ENCODE data around the gene SPESP1.
"Not testable (repeated sequence)": the region's sequence is repeated elsewhere in the genome, so short reads cannot be mapped to it uniquely, and the experiment has no call there.

SPESP1 gene

GRCh38 chr15:68966996-68967395, 36.7 kb downstream of the SPESP1 start:
- DNase-seq: no peak

- no peak for DNase-seq
Observed at GRCh38 chr15:68967948-68968347, 37.6 kb downstream of the SPESP1 start.

DNA sequence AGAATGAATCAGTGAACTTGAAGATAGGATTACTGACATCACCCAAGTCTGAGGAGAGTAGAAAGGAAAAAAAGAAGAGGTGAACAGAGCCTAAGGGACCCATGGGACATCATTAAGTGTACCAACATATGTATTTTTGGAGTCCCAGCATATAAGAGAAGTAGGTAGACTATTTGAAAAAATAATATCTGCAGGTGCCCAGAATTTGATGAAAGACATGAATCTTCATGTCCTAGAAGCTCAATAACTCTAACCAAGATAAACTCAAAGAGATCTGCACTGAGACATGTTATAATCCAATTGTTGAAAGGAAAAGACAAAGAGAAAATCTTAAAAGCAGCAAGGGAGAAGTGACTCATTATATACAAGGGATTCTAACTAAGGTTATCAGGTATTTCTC, 39.0 kb downstream of the SPESP1 start:
- no peak for DNase-seq

- DNase-seq: no peak
Observed at GRCh38 chr15:68972201-68973065, 42.1 kb downstream of the SPESP1 start.

- not testable (repeated sequence) for DNase-seq
Observed at GRCh38 chr15:68975651-68976160, 45.4 kb downstream of the SPESP1 start.

DNA sequence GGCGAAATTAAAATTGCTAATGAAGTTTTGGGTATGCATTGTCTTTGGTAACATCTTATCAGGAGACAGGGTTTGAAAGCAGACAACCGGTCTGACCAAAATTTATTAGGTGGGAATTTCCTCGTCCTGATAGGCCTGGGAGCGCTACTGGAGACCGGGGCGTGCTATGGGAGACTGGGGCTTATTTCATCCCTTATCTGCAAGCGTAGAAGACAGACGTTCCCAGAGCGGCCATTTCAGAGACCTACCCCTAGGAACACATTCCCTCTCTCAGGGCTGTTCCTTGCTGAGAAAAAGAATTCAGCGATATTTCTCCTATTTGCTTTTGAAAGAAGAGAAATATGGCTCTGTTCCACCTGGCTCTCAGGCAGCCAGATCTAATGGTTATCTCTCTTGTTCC, 47.1 kb downstream of the SPESP1 start:
- DNase-seq: not testable (repeated sequence)

GRCh38 chr15:68979006-68979405, 48.7 kb downstream of the SPESP1 start:
- DNase-seq: no peak

- DNase-seq: no peak
Observed at GRCh38 chr15:68979816-68980215, 49.5 kb downstream of the SPESP1 start.

DNA sequence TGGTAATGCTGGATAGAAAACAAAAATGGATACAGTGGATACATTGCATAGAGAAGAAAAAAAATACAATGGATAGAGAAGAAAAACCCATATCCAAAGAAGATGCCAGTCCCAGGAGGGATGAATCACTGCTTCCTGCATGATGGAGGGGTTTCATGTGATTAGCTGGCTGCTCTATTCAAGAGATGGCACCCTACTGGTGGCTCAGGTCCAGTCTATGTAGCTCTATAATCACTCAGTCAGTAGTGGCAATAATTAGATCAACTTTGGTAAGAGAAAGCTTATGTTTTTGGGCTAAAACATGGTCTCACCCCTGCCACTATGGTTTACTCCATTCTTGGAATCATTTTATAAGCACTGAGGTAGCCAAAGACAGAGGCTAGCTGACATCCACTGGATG, 50.5 kb downstream of the SPESP1 start:
- no peak for DNase-seq

- no peak for DNase-seq
Observed at GRCh38 chr15:68981941-68982340, 51.6 kb downstream of the SPESP1 start.

DNA sequence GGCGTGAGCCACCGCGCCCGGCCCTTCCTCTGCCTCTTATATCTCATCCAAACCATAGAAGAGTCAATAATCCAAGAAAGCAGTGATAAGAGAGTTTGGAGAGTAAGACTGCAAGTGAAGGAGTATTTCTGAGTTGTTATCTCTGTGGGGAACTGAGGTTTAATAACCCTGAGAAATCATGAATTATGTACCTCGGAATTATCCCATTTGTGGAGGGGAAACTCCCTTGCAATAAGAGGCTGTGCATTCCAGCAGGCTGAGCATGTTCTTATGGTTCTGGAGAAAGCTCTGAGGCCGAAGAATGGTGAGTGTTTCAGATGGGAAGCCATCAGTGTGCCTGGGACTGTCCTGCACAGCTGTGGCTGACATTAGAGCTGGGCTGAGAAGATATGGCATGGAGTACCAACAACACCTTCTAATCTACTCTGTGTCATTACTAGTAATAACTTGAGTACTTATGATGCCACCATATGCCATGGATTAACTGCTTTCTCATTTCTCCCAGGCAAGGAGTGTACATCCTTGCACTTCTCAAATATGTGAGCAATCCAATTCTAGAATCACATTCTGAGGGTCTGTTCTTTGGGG, 52.7 kb downstream of the SPESP1 start:
- DNase-seq: no peak

DNA sequence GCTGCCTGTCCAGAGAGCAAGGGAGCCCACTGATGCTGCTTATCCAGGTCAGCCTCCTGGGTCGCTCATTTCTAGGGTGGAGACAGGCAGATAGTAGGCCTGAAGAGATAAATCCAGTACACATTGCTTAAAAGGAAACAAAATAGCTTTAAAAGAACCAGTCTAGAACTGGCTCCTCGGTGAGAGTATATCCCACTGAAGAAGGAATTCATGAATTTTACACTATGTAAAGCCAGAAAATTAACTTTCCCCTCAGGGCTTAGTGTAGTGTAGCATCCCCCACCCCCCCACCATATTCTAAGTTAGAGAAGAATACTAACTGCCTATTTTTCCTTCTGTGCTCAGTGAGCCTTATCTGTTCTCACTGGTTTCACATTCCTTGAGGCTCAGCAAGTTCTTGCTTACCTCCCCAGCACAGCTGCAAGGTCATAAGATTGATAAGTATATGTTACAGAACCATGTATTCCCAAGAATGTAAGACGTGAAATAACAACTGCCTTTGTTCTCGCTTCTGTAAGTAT, 53.7 kb downstream of the SPESP1 start:
- no peak for DNase-seq

DNA sequence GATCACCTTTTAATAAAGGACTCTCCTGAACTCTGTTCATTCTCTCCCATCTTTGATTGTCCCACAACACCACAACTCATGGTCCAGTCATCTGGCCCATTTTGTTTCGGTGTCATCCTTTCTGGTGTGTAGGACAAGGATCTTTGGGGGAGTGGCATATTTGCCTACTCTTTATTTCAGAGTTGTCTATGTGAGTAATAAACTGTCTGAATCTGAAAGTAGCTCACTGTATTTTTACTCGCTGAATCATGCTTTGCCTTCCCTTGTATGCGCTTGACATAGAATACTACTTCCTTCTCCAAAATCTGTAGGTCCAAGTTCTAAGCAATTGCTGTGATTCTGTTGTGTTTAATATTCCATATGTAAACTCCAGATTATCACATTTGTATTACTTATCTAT, 54.3 kb downstream of the SPESP1 start:
- no peak for DNase-seq

- no peak for DNase-seq
Observed at GRCh38 chr15:68985361-68985891, 55.1 kb downstream of the SPESP1 start.

DNA sequence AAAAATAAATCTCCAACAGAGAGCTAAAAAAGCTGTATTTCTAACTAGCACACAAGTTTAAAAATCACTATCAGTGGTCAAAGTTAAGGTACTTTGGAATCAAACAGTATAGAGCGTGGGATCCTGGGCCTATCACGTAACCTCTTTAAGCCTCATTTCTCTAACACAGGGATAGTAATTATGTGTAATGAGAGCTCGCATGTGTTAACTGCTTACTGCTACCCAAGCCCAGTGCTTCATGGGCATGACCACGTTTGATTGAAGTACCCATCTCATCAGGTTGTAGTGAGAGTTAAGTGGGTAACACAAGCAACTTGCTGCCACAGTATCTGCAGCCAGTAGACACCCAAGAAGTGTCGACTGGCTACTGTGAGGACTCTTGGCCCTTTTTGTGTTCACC, 56.0 kb downstream of the SPESP1 start:
- DNase-seq: no peak

DNA sequence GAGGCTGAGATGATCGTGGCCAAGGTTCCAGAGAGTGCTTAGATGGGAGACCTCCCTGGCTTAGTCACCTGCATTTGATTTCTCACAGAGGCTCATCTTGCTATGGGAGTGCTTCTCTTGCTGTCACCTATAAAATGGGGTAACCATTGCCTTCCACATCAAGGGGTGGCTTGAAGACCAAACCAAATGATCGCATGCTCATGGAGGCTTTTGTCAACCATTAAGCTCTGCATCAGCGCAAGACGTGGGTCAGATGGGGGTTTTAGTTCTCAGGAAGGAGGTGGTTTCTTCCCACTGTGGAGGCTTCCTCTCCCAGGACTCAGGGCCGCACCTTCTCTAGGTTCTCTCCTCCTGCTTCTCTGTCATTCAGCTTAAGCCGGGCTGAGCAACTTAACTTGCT, 56.8 kb downstream of the SPESP1 start:
- DNase-seq: no peak

DNA sequence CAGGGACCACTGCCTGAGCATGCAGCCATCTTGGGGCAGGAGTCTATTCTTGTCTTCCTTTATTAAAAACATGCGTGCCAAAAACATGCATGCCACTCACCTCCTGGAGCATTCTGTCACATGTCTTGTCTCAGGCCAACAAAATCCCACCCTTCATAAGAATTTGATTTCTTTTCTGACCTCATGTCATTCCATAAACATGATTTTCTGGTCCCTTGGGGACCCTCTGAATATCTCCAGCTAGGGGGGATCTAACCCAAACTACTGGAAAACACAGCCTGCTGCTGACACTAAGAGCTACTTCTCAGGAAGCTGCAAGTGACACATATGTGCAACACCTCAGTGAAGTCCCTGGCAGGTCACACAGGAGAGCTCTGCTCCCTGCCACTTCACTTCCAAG, 57.4 kb downstream of the SPESP1 start:
- DNase-seq: no peak

DNA sequence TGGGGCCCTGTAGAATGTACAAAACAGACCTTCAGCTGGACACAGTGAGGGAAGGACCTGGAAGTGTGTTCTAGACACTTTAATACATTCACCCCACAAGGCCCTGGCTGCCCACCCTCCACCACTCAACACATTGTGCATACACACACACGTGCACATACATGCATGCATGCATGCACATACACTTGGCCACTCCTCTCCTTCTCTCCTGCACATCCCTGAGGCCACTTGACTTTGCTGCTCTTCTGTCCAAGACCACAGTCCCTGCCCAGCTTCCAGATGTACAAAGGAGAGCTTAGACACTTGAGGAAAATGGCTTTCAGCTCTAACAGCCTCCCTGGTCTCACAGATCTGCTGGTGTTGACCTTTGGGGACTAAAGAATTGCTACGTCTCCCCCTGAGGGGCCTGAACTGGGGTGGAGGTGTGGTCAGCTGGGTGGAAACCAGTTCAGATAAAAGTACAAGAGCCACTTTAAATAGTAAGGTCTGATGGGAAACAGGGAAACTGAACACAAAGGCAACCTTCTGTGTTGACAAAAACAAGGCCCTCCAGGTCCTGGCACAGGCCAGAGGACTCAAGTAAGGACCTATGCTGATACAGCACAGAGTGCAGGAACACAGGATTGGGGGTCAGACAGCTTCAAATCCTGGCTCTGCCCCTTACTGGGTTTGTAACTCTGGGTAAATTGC, 59.4 kb downstream of the SPESP1 start:
- no peak for DNase-seq

- no peak for DNase-seq
Observed at GRCh38 chr15:68990231-68990991, 60.1 kb downstream of the SPESP1 start.

DNA sequence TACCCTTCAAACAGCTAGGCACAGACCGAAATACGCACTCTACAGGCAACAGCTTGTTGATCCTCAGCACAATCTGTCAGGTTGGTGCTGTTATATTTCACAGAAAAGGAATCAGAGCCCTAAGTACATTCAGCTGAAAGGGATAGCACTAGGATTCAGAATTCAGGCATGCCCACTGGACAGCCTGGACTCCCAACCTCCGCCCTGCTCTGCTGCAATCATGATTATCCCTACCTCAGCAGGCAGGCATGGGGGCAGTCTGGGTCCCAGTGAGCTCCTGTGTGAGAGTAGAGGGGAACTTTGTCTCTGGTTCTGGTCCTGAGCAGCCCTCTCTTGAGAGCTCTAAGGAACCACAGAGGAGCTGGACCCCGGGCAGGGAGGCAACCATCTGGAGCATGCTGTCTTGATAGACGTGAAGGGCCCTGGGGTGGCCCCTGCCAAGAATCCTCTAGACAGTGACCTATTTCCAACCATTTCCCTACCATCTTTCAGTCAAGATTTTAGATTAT, 60.7 kb downstream of the SPESP1 start:
- DNase-seq: no peak

DNA sequence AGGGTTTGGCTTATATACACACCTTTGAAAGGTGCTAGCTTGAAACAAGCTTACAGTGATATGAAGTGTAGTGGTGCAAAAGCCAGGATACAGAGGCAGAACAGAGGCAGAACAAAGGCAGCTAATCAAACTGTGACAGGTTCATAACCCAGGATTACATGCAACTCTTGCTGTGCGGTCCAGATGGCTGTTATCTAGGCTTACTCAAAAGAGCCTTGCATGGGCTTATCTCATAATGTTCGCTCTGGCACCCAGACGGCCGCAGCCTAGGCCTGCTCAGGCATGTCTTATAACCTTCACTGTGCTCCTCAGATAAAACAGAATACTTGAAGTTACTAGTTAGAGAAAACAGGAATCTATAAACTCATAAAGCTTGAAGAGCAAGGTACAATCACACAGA, 61.4 kb downstream of the SPESP1 start:
- no peak for DNase-seq

- no peak for DNase-seq
Observed at GRCh38 chr15:68992696-68993095, 62.4 kb downstream of the SPESP1 start.
